LHCN-M2 (cell line): ENCODE results near the gene WDR86. TPM values are rescaled to one million over a fixed set of nuclear protein-coding genes. Genes with fewer than 3 reads are reported as not detected.

Source experiments
- DNase-seq: peaks from one replicate; pipeline ENCODE4 v3.0.0-alpha.2; 2012; ENCODE audit warnings: low read depth
- total RNA-seq: library from RNA; depleted of rRNA; stranded (reverse); fragments of >200 nt; gene quantifications from 2 replicates; pipeline ENCODE4 v1.2.3, GENCODE V29; 2014

Gene WDR86
- total RNA-seq, 1 experiment from 2014 or later = 1.3 TPM

GRCh38 chr7:151406886-151407583 lies 2.8 kb downstream of the WDR86 start:
- no peak for DNase-seq

GRCh38 chr7:151406051-151406875 lies 3.6 kb downstream of the WDR86 start:
- no peak for DNase-seq

DNA sequence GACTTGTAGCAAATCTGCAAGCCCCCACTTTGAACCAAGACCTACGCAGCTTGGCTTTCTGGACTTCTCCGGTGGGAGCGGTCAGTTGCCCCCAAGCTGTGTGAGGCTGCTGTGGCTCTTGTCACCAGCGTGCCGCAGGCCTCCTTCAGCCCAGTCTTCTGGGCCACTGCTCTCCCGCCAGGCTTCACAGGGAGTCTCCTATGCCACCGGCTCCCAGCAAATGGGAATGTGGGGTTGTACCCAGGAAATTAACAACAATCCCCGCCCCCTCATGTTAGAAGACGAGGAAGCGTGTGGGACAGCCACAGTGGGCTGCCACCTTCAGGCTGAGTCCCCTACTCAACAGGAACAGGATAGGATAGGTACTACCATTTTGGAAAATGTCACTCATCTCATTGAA lies 4.2 kb downstream of the WDR86 start:
- no peak for DNase-seq

- DNase-seq = no peak
Observed at GRCh38 chr7:151405056-151405455, 4.8 kb downstream of the WDR86 start.

- peak; percentile 60 for DNase-seq
Observed at GRCh38 chr7:151404216-151405011, 5.4 kb downstream of the WDR86 start.

GRCh38 chr7:151403764-151404163 lies 6.1 kb downstream of the WDR86 start:
- no peak for DNase-seq

GRCh38 chr7:151402029-151402835 lies 7.6 kb downstream of the WDR86 start:
- DNase-seq = no peak

DNA sequence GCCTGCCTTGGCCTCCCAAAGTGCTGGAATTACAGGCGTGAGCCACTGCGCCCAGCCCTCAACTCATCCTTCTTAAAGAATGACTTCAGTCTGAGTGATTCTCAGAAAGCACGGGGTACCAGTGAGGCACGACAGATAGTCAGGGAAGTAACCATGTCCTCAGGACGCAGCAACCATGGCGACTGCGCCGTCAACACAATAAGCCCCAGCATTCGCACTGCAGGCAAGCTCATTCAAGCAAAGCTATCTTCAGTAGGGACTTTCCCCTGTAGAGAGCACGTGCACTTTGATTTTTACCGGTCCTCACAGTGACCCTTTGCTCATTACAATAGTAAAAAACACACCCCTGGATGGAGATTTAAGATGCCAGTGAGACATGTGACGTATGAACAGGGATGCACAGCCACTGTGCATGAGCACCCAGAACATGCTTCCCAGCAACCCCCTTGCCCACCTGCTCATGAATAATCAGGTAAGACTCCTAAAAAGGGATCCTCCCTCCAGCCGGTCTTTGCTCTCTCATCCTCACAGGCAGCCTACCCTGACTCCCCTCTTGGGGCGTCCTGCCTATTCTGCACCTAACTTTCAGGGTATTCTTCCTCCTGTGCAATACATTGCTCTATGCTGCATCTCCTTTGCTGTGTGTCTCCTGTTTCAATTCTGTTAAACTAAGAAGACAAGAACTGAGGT lies 9.1 kb downstream of the WDR86 start:
- DNase-seq = no peak

- no peak for DNase-seq
Observed at GRCh38 chr7:151399906-151400305, 9.9 kb downstream of the WDR86 start.

GRCh38 chr7:151399305-151399601 lies 10.6 kb downstream of the WDR86 start:
- no peak for DNase-seq

- peak; percentile 19 for DNase-seq
Observed at GRCh38 chr7:151398446-151399304, 11.2 kb downstream of the WDR86 start.

GRCh38 chr7:151397026-151397425 lies 12.8 kb downstream of the WDR86 start:
- DNase-seq = no peak

- DNase-seq = no peak
Observed at GRCh38 chr7:151396328-151396970, 13.4 kb downstream of the WDR86 start.

- DNase-seq = no peak
Observed at GRCh38 chr7:151395036-151395367, 14.8 kb downstream of the WDR86 start.

- no peak for DNase-seq
Observed at GRCh38 chr7:151394076-151395035, 15.5 kb downstream of the WDR86 start.

- DNase-seq = no peak
Observed at GRCh38 chr7:151393031-151393977, 16.5 kb downstream of the WDR86 start.

DNA sequence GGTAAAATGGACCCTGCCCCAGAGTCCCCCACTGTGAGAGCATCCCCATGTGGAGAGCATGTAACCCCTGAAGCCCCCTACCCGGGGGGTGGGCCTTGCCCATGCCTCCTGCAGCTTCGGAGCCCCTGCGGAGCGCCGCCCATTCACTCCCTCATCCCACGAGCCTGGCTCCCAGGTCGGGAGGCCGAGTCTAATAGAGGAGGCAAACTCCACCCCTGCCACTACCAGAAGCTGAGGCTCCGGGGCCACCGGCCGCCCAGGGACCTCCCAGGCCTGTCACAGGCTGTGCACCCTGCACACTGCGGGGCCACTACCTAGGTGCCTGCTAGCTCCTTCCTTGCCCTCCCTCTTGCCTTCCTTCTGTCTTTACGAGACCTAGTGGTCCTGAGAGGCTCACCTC lies 17.4 kb downstream of the WDR86 start:
- no peak for DNase-seq
